GM21360 (cell line): Measurements from ENCODE around the gene UCHL3.

Source experiments
- ATAC-seq: cut with Tn5 transposase; IDR thresholded peaks from one replicate; pipeline ENCODE4 v1.9.1; 2021; ENCODE audit warnings: mild to moderate bottlenecking, moderate library complexity; ENCODE audit not compliant: unreplicated experiment

UCHL3 gene

DNA sequence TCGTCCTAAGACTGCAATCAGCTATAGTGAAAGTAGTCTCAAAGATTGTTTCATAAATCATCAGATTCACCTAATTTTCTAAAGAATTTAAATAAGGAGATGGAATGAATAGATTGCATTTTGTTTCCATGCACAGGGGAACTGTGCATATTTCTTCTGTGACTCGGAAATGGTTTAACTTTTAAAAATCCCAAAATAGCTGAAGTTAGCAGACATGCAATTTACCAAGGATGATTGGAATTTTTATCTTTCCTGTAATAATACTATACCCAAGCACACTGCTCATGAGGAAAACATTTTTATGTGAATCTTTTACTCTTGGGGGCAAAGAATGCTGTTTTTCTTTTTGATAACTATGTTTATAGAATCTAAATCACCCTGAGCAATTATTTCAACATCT, 71.6 kb downstream of the UCHL3 start:
- ATAC-seq, result no peak

DNA sequence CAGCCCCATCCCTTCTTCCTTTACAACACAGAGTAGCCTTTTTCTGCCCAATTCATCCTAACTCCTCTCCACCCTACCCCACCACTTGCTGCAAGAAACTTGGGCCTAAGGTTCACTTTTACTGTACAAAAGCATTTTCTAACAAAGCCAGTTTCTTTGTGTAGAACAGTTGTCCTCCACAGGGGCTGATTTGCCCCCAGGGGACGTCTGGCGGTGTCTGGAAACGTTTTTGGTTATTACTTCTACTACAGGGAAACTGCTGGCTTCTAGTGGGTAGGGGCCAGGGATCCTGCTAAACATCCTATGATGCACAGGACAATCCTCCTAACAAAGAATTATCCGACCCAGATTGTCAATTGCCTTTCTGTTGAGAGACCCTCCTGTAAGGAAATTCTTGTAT, 79.2 kb downstream of the UCHL3 start:
- ATAC-seq, result no peak

DNA sequence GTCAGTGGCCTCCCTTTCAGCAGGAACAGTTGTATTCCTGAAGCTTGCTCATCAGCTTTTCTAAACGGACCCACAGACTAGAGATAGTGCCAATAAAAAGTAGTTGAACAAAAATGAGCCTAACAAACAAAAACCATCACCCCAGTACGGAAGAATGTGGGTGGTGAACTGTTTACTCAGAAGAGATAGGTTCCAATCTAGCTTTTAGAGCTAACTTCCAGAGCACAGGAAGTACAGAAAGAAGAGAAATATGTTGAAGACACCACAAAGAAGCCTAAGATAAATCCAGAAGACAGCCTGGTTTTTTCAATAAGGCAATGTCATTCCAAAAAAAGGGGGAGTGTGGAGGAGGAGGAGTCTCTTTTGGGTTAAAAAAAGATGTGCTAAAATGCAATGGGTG, 83.7 kb downstream of the UCHL3 start:
- no peak for ATAC-seq

DNA sequence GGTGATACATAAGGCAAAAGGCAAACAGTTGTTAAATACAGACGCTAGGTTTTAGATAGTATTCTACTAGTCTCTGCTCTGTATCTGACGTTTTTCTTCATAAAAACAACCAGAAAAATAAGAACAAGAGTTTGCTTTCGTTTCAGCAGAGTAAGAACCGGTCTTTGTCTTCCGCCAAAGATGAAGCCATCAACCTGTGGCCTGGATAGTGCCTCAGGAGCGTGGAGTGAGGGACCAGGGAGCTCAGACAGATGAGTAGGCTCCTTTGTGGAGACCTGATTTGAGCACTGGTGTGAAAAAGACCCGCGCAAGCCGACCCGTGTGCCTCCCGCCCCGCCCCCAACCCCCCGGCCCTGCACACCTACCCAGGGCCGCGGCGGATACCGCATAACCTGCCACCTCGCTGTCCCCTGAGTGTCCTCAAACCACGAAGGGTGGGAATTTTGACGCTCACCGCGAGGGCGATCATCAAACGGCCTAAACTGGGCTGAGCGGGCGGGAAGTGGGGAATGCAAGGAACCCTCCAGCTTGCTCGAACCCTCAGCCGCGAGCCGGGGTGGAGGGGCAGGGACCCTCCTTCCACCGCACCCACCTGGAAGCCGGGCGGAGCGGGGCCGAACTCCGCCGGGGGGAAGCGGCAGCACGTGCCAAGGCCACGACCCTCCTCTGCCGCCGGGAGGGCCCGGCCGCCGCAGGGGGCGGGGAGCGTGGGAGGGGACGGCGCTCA, 85.7 kb downstream of the UCHL3 start:
- ATAC-seq, result no peak

DNA sequence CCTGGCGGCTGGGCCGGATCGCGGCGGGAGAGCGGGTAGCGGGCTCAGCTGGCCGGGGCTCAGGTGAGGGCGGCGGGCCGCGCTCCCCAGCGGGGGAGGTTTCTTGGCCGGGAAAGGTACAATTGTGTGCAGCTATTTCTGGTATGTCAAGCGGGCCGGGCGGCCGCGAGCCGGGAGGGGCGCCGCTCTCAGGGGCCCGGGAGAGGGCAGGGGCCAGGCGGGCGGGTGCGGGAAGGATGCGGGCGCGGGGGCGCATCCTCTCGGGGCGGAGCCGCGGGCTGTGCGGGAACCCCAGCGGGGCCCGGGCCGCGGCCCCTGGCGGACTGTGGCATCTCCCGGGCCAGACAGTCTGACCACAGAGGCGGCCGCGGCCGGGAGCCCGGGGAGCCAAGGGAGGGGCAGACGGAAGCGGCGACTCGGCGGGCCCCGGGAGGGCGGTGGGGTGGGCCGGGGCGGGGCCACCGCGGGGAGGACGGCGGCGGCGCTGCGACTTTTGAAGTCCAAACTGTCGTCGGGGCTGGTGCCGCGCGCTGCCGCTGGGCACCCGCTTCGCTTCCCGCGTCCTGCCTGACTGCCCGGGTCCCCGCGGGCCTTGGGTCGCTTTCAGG, 86.3 kb downstream of the UCHL3 start, which contains the start of gene LMO7:
LMO7 (plus strand) TSS at position 503 of the 608 bp plus-strand sequence. CDS start 328 bp downstream, outside the sequence.
- peak; percentile 60 for ATAC-seq

DNA sequence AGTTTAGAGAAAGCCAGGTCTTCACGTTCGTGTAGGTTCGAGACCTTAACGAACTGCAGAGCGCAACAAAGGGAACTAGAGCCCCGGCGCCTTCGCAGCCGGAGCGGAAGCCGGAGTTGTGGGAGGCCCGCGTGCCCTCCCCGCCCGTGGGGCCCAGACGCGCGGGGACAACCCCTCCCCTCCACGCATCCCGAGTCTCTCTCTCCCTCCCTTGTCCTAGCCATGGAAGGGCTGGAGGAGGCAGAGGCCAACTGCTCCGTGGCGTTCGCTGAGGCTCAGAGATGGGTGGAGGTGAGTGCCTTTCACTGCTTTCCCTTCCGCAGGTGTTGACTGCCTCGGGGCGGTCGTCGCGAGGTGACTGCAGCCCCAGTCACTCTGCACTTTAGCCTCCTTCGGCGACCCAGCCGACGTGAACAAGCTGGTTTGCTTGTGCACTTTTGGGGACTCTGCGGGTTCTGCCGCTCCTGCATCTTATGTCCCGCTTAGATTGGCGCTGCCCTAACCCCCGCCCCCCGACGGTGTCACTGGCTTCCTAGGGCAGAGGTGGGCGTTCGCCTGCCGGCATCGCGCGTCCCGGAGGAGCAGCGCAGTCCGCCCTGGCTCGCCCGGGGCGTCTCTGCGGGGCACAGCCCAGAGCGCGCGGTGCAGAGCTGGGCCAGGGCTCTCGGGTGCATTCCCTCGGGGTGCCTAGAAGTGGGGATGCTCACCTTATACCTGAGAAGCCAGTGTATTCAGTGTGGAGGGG, 87.0 kb downstream of the UCHL3 start:
- peak; percentile 46 for ATAC-seq

DNA sequence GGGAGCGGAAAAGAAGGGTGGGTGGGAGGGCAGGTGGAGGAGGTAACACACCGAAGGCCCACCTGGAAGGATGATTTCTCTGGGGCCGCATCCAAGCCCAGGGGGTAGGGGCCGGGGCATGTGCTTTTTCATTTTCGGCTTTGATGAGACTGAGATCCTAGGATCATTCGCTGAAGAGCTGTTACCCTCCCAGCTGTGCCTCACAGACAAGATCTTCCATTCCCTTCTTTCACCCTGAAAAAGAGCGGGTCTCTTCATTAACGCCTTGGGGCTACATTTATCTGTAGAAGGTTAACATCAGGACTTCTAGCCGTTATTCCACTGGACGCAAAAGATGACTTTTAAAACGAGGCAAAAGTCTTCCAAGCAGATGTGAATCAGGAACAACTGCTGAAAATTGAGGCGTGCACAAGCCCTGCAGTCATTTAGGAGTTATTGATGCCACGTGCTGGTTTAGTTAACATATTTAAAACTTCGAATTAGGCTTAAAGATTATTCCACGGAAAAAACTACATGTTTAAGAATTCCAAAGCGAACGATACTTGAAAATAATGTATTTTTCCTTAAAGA, 87.7 kb downstream of the UCHL3 start:
- ATAC-seq, result no peak

DNA sequence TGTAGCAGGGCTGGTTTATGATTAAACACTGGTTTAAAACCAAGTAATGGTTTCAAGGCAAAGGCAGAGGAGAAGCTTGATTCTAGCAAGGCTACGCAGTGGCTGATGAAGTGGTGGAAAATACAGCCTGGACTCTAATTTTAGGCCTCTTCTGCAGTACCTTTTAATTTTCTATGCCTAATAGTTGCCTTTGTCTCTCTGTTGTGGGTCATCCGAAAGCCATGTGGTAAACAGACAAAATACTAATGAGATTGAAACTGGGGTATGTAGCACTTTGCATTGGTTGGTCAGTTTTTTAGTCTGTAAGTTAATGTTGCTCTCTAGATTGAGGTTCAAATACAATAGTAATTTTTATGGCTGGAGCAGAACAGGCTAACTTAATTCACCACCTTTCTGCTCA, 89.9 kb downstream of the UCHL3 start:
- no peak for ATAC-seq

DNA sequence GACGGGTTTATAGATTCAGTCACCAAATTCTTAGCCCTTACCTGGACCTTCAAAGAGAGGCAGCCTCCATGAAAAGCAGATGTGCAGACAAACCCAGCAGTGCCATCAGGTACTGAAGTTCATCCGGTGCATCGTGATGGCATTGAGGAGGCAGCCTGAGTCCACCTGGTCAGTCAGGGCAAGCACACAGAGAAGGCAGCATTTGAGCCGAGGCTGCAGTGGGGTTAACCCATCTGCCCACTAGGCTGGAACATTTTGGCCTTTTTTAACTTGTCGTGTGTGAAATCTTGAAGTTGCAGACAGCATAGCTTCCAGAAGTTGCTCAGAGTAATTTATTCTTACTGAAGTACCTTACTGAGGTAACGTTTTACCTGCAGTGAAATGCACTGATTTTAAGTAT, 91.4 kb downstream of the UCHL3 start:
- ATAC-seq, result no peak

DNA sequence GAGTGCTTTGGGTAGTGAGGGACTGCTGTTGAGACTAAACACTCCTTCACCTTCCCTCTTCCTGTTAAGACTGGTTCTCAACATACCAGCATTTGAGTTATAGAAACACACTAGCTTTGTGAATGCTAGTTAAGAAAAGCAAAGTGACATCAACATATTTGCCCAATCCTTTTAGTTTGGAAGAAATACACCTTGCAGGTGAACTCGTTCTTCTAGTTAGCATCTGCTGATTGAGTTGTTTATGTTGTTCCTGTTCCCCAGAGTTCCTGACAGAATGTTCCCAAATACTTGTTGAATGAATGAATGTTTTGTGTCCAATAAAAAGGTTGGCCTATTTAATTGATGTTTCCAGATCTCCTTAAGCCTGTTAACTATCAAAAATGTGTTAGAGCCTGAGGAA, 93.6 kb downstream of the UCHL3 start:
- ATAC-seq, result no peak

DNA sequence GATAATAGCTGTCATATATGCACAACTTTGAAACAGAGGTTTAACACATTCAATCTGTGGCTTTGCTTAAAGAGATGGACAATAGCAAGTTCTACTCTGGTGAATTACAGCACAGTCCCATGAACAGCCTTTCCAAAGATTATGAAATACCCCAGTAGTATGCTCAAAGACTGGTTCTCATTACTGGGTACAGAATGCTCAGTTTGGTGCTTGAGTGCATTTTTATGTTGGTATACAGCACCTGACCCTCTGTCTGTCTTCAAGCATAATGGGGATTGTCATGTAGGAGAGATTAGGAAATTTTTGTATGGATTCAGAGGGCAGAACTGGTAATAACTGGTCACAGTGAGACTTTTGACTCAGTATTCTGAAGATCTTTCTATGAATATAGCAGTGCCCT, 94.1 kb downstream of the UCHL3 start:
- ATAC-seq, result no peak

DNA sequence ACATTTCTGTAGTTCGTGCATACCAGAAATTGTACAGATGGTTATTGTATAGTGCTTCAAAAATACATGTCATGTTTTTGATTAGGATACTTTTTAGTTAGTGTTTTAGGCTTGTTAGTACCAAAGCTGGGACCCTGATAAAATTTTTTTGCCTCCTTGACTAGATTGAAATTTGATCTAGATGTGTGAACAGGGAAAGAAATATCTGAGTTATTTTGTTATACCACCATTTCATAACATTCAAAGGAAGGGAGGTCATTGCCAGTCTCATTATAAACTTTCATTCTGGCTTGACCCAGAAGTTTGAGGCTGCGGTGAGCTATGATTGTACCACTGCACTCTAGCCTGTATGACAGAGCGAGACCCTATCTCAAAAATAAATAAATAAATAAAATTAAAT, 95.5 kb downstream of the UCHL3 start:
- ATAC-seq, result no peak

DNA sequence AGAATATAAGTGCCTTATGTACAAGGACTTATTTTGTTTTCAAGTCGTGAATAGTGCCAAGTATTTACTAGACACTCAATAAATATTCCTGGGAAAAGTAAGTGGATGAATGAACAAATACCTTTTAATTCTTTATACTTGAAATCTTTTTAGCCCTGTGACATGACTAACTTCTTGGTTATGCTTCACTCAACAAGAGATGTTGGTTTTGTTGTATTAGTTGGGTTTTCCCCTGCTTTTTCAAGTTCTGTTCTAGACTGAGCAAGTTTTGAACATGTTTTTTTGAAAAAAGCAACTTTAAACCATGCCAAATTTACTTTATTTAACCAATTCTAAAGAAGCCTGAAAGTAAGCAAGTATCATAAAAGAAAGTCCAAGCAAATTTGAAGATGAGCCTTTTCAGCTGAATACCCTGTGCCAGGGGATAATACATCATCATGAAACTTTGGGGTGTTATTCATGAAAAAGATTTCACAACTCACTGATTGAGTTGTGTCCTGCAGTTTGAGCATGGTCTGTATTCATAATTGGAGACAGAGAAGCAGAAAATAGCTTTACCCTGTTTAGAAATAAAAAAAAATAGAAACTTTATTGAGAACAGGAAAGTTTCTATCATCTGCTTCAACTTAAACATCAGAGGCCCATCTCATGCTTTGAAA, 97.7 kb downstream of the UCHL3 start:
- ATAC-seq, result peak; percentile 81

DNA sequence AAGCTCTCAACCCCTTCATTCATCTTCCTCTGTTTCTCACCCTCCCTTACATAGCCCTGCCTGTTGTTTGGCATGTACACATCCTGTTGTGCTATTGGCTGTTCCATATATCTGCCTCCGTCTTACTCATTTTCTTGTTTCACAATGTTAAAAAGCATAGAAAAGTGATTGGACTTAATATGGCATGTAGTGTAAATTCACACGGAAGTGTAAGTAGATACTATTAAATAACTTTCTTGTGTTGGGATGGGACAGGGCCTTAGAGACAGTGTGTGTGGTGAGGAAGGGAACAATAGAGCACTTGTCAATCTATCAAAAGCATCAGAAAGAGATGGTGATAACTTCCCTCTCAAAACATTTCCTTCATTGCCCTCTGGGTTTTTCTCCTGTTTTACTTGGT, 98.9 kb downstream of the UCHL3 start:
- no peak for ATAC-seq

DNA sequence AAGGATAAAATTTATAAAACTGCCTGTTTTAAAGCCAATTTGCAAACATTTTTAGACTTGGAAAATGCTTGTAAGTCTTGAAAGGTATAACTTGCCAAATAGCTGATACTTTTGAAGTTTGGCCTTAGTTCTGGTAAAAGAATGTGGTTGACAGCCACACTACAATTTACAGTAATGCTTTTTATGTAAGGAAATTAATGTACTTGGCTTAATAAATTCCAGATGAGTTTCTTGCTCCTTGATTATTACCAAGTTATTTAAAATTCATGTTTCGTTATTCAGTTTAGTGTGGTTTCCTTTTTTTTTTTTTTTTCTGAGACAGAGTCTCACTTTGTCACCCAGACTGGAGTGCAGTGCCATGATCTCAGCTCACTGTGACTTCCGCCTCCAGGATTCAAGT, 101.4 kb downstream of the UCHL3 start:
- ATAC-seq, result no peak

DNA sequence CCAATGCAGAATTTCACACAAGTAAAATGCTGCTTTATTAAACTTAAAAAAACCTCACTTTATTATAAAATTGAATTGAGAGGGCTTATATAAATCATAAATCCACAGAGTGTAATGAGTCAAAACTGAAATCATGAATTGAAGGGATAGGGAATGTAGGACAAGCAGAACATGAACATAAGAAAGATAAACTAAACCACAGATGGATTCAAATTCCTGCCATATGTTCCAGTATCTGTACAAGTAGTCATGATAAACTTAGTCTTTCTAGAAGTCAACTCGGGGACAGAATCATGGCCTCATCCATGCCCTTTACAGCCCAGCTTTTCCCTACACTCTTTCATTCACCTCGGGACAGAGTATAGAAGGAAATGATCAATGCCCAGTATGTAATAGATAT, 103.1 kb downstream of the UCHL3 start:
- no peak for ATAC-seq
